Activated CD4-positive, alpha-beta T cell treated with anti-CD3 and anti-CD28 coated beads, Interleukin-2, amount 50 U/mL, for 1 hour (primary cell): ENCODE measurements around the gene GAB1.
"Not testable (repeated sequence)": the region's sequence is repeated elsewhere in the genome, so short reads cannot be mapped to it uniquely, and the experiment has no call there.

Experiments
- DNase-seq: peaks from one replicate; pipeline ENCODE4 v3.0.0-alpha.2; 2020

Gene GAB1

GRCh38 chr4:143339497-143339896, 2.8 kb downstream of the GAB1 start:
- DNase-seq, result no peak

GRCh38 chr4:143341186-143341755, 4.6 kb downstream of the GAB1 start:
- DNase-seq, result no peak

- DNase-seq, result no peak
Measured at GRCh38 chr4:143343276-143343831, 6.7 kb downstream of the GAB1 start.

- DNase-seq, result no peak
Measured at GRCh38 chr4:143344041-143344440, 7.4 kb downstream of the GAB1 start.

- no peak for DNase-seq
Measured at GRCh38 chr4:143344774-143345173, 8.1 kb downstream of the GAB1 start.

GRCh38 chr4:143345356-143345755, 8.7 kb downstream of the GAB1 start:
- no peak for DNase-seq

GRCh38 chr4:143346206-143346605, 9.5 kb downstream of the GAB1 start:
- no peak for DNase-seq

GRCh38 chr4:143347484-143348111, 10.9 kb downstream of the GAB1 start:
- no peak for DNase-seq

GRCh38 chr4:143348233-143349077, 11.8 kb downstream of the GAB1 start:
- DNase-seq, result no peak

GRCh38 chr4:143349858-143350527, 13.3 kb downstream of the GAB1 start:
- DNase-seq, result not testable (repeated sequence)

GRCh38 chr4:143351149-143351691, 14.5 kb downstream of the GAB1 start:
- no peak for DNase-seq

- DNase-seq, result no peak
Measured at GRCh38 chr4:143351774-143352451, 15.2 kb downstream of the GAB1 start.

GRCh38 chr4:143352720-143353119, 16.0 kb downstream of the GAB1 start:
- DNase-seq, result no peak

GRCh38 chr4:143353797-143354196, 17.1 kb downstream of the GAB1 start:
- no peak for DNase-seq

- no peak for DNase-seq
Measured at GRCh38 chr4:143354990-143355389, 18.3 kb downstream of the GAB1 start.

GRCh38 chr4:143355540-143356217, 19.0 kb downstream of the GAB1 start:
- DNase-seq, result no peak

- DNase-seq, result no peak
Measured at GRCh38 chr4:143356493-143356892, 19.8 kb downstream of the GAB1 start.

GRCh38 chr4:143357161-143357845, 20.6 kb downstream of the GAB1 start:
- DNase-seq, result no peak

- DNase-seq, result no peak
Measured at GRCh38 chr4:143358419-143358818, 21.7 kb downstream of the GAB1 start.

- DNase-seq, result no peak
Measured at GRCh38 chr4:143358923-143359643, 22.4 kb downstream of the GAB1 start.
